ENCODE data around the gene GPR160. TPM values are rescaled to one million over a fixed set of nuclear protein-coding genes. Genes with fewer than 3 reads are reported as not detected.

GPR160 gene
- total RNA-seq, 1 experiment from 2014 or later: 9.9 TPM

- Histone ChIP-seq H2AFZ (ENCODE audit: low read depth, low read length, poor library complexity, severe bottlenecking) (no peak overlapping the region), H3K9me2 (ENCODE audit: insufficient read depth) (no peaks in the 10 kb centered on the region), H3K9ac (ENCODE audit: low read length) (no peak overlapping the region), H3K9me3 (ENCODE audit: control insufficient read depth in 1 of 2, insufficient read depth in 1 of 2, low read depth in 1 of 2, low read length in 2 of 2) (no peaks in the 10 kb centered on the region), H3K4me2 (ENCODE audit: low read length) (no peak overlapping the region), H3K36me3 (ENCODE audit: control insufficient read depth in 1 of 2, insufficient read depth in 2 of 2, low read length in 2 of 2) (no peaks in the 10 kb centered on the region), H3K27me3 (ENCODE audit: insufficient read depth, low read length) (no peaks in the 10 kb centered on the region), H3K4me3 (replicated peaks in 1 of 2; ENCODE audit: low read depth in 1 of 2, low read length in 2 of 2) (no peak overlapping the region), H3K4me1 (ENCODE audit: control insufficient read depth in 1 of 2, insufficient read depth in 2 of 2, low read length in 2 of 2) (peaks cover 3 to 12% of the 10 kb centered on the region in 2 experiments; a peak in 2 of 4 replicates), H4K20me1 (ENCODE audit: insufficient read depth) (no peaks in the 10 kb centered on the region), H3K27ac (ENCODE audit: low read depth, low read length) (no peak overlapping the region), H3K79me2 (ENCODE audit: insufficient read depth, low read length) (no peaks in the 10 kb centered on the region)
- RAD21 ChIA-PET (ENCODE audit: low non-redundant PET in 1 of 2, low total read pairs in 2 of 2, uncharacterized antibody in 2 of 2, unreplicated experiment in 2 of 2): no interaction called here
- TF ChIP-seq FOSL1 (IDR thresholded peaks at IDR 0.05; ENCODE audit: low read depth) (no peak), YY1 (IDR thresholded peaks at IDR 0.05; ENCODE audit: extremely low read depth, insufficient replicate concordance, low read depth, low read length) (no peak), EZH2 (IDR thresholded peaks at IDR 0.05) (no peak), CTCF (IDR thresholded peaks at IDR 0.05 in 2 of 3, conservative IDR thresholded peaks at IDR 0.05 in 1 of 3; ENCODE audit: borderline replicate concordance in 1 of 3, insufficient read depth in 1 of 3, low read depth in 2 of 3, low read length in 2 of 3) (no peak)
- intact Hi-C loops (cut with micrococcal nuclease): no loop called here
- no peak for DNase-seq (ENCODE audit: low read depth, low spot score)
- CTCF ChIA-PET: no interaction called here
- no peak for ATAC-seq
- POLR2A ChIA-PET: no interaction called here
- BruUV-seq (replicated peaks): no TSS peak
Measured at GRCh38 chr3:170033489-170033888, 4.3 kb upstream of the GPR160 start.

- TF ChIP-seq CTCF (IDR thresholded peaks at IDR 0.05 in 2 of 3, conservative IDR thresholded peaks at IDR 0.05 in 1 of 3; ENCODE audit: borderline replicate concordance in 1 of 3, insufficient read depth in 1 of 3, low read depth in 2 of 3, low read length in 2 of 3): peak in 2 of 3 experiments; percentile 46 to 51; a peak in 3 of 6 replicates
- TF ChIP-seq SP1 (IDR thresholded peaks at IDR 0.05; ENCODE audit: low read depth): no peak
- Histone ChIP-seq H4K20me1 (ENCODE audit: insufficient read depth) (no peaks in the 10 kb centered on the region), H3K9me3 (ENCODE audit: control insufficient read depth in 1 of 2, insufficient read depth in 1 of 2, low read depth in 1 of 2, low read length in 2 of 2) (no peaks in the 10 kb centered on the region), H2AFZ (ENCODE audit: low read depth, low read length, poor library complexity, severe bottlenecking) (peak overlapping the region; percentile 52), H3K9me2 (ENCODE audit: insufficient read depth) (no peaks in the 10 kb centered on the region), H3K4me1 (ENCODE audit: control insufficient read depth in 1 of 2, insufficient read depth in 2 of 2, low read length in 2 of 2) (peaks cover 4 to 16% of the 10 kb centered on the region in 2 experiments; a peak in 2 of 4 replicates), H3K27ac (ENCODE audit: low read depth, low read length) (peak overlapping the region; percentile 39; the same call in 1 of the 2 replicates), H3K9ac (ENCODE audit: low read length) (peak overlapping the region; percentile 43), H3K4me3 (replicated peaks in 1 of 2; ENCODE audit: low read depth in 1 of 2, low read length in 2 of 2) (peak overlapping the region; percentile 60 to 72), H3K27me3 (ENCODE audit: insufficient read depth, low read length) (no peaks in the 10 kb centered on the region), H3K79me2 (ENCODE audit: insufficient read depth, low read length) (no peaks in the 10 kb centered on the region), H3K36me3 (ENCODE audit: control insufficient read depth in 1 of 2, insufficient read depth in 2 of 2, low read length in 2 of 2) (no peaks in the 10 kb centered on the region), H3K4me2 (ENCODE audit: low read length) (peak overlapping the region; percentile 88)
- ChIA-PET CTCF (interaction anchor here (0.6 to 1.0 kb wide), 4 partner anchors 17 to 73 kb away, joined by 3 to 4 read pairs (median 4); no protein-coding TSS in a partner anchor), POLR2A (interaction anchor here (1.0 kb wide), 1 partner anchor 274 kb away, joined by 3 read pairs; the partner anchor contains the start of gene TERC), RAD21 (ENCODE audit: low non-redundant PET in 1 of 2, low total read pairs in 2 of 2, uncharacterized antibody in 2 of 2, unreplicated experiment in 2 of 2) (no interaction called here)
- no TSS peak for BruUV-seq (replicated peaks)
- DNase-seq (ENCODE audit: low read depth, low spot score) (no peak), ATAC-seq (peak; percentile 18)
- intact Hi-C loops (cut with micrococcal nuclease): loop anchor here (2.0 to 5.0 kb wide), 2 partner anchors 176 to 274 kb away; partner anchors contain the start of gene TERC
Measured at GRCh38 chr3:170038434-170039110, 777 bp downstream of the GPR160 start.
